B cell (primary cell): ENCODE results near the gene HOOK2. TPM values are rescaled to one million over a fixed set of nuclear protein-coding genes. Genes with fewer than 3 reads are reported as not detected.

ENCODE experiments used
- ATAC-seq: fragments of 200-7000 bp; cut with Tn5 transposase; one replicate; pipeline ENCODE4 v1.10.0; 2021; ENCODE audit warnings: low read depth, mild to moderate bottlenecking, moderate number of reproducible peaks, moderate library complexity
- CTCF ChIA-PET: fragments of 350-600 bp; sonication (Branson Sonifier 250); formaldehyde crosslinking; loops from one replicate; lab custom pipeline; 2021; ENCODE audit warnings: antibody characterized with exemption, inconsistent platforms; lab: Charles Lee
- POLR2A ChIA-PET: fragments of 350-600 bp; sonication (Branson Sonifier 250); formaldehyde crosslinking; loops from one replicate; lab custom pipeline; 2021; ENCODE audit warnings: antibody characterized with exemption; lab: Charles Lee
- DNase-seq: peaks from one replicate; pipeline ENCODE4 v3.0.0; 2013
- H2AFZ ChIP-seq: 2 replicates; pipeline ENCODE4 v1.6.1; 2012; ENCODE audit warnings: mild to moderate bottlenecking, low read depth, low read length; ENCODE audit not compliant: insufficient read depth, poor library complexity, severe bottlenecking
- H3K27ac ChIP-seq, 2 donors: 1 replicate in 1 of 2; 2 replicates in 1 of 2; pipeline ENCODE4 v1.5.1; 2012 to 2013; ENCODE audit warnings: low read length in 2 of 2, mild to moderate bottlenecking in 2 of 2, moderate library complexity in 1 of 2
- H3K27me3 ChIP-seq, 4 experiments: fragments of 200-600 bp in 1 of 4; sonication (generic) in 1 of 4; replicated peaks in 1 of 4; 1 replicate in 2 of 4; 2 replicates in 2 of 4; pipeline versions ENCODE4 v1.6.1 to v1.7.0; 2013 to 2016; ENCODE audit warnings: low read length in 3 of 4, mild to moderate bottlenecking in 2 of 4, mixed read lengths in 1 of 4, moderate library complexity in 1 of 4; ENCODE audit not compliant: insufficient read depth in 4 of 4, control insufficient read depth in 3 of 4; ENCODE audit errors: control extremely low read depth in 1 of 4
- H3K36me3 ChIP-seq, 2 experiments: replicated peaks in 1 of 2; 1 replicate in 1 of 2; 2 replicates in 1 of 2; pipeline versions ENCODE4 v1.6.1 to v1.7.1; 2013; ENCODE audit warnings: low read length in 1 of 2; ENCODE audit not compliant: insufficient read depth in 2 of 2, control insufficient read depth in 1 of 2; ENCODE audit errors: control extremely low read depth in 1 of 2, extremely low read depth in 1 of 2
- H3K4me1 ChIP-seq, 2 donors: fragments of 200-600 bp in 1 of 2; sonication (generic) in 1 of 2; 1 replicate in 1 of 2; 2 replicates in 1 of 2; pipeline versions ENCODE4 v1.5.1 to v1.6.1; 2013 to 2017; ENCODE audit warnings: low read length in 2 of 2; ENCODE audit not compliant: control insufficient read depth in 2 of 2, insufficient read depth in 2 of 2
- H3K4me2 ChIP-seq: replicated peaks from 2 replicates; pipeline ENCODE3; 2012; ENCODE audit warnings: mild to moderate bottlenecking, low read depth, low read length; ENCODE audit not compliant: poor library complexity, severe bottlenecking
- H3K4me3 ChIP-seq, 5 experiments: fragments of 200-600 bp in 1 of 5; sonication (generic) in 1 of 5; 1 replicate in 3 of 5; 2 replicates in 2 of 5; pipeline versions ENCODE4 v1.5.1 to v1.7.0; 2011 to 2016; ENCODE audit warnings: low read length in 4 of 5, mild to moderate bottlenecking in 4 of 5, low read depth in 2 of 5, control low read depth in 1 of 5, moderate library complexity in 1 of 5; ENCODE audit not compliant: insufficient read depth in 1 of 5; ENCODE audit errors: control extremely low read depth in 1 of 5, extremely low read depth in 1 of 5
- H3K79me2 ChIP-seq: fragments of 200-600 bp; sonication (generic); one replicate; pipeline ENCODE4 v1.6.0; 2016; ENCODE audit warnings: low read length; ENCODE audit not compliant: control insufficient read depth, insufficient read depth
- H3K9ac ChIP-seq: fragments of 200-600 bp; sonication (generic); 2 replicates; pipeline ENCODE4 v1.6.1; 2017; ENCODE audit warnings: mild to moderate bottlenecking, low read length, moderate library complexity
- H3K9me3 ChIP-seq, 3 donors: one replicate each; pipeline versions ENCODE4 v1.6.1 to v1.7.1; 2013; ENCODE audit warnings: low read length in 2 of 3; ENCODE audit not compliant: control insufficient read depth in 2 of 3, insufficient read depth in 1 of 3; ENCODE audit errors: control extremely low read depth in 1 of 3
- H4K20me1 ChIP-seq: 2 replicates; pipeline ENCODE4 v1.6.0; 2012; ENCODE audit warnings: mild to moderate bottlenecking, low read length; ENCODE audit not compliant: insufficient read depth, control insufficient read depth, poor library complexity, severe bottlenecking
- H3K27ac Mint-ChIP-seq: one replicate; pipeline ENCODE4 v1.8.0; 2021; ENCODE audit warnings: mixed read lengths
- H3K27me3 Mint-ChIP-seq: one replicate; pipeline ENCODE4 v1.8.0; 2021; ENCODE audit warnings: mixed read lengths
- H3K4me1 Mint-ChIP-seq: one replicate; pipeline ENCODE4 v1.8.0; 2021; ENCODE audit warnings: mixed read lengths
- H3K4me3 Mint-ChIP-seq: one replicate; pipeline ENCODE4 v1.8.0; 2021; ENCODE audit warnings: mixed read lengths
- H3K9me3 Mint-ChIP-seq: one replicate; pipeline ENCODE4 v1.8.0; 2022; ENCODE audit warnings: mixed read lengths; ENCODE audit not compliant: insufficient read depth
- EZH2 ChIP-seq: IDR thresholded peaks from 2 replicates; pipeline ENCODE4 v1.6.1; 2012; ENCODE audit warnings: borderline replicate concordance, low read depth, mild to moderate bottlenecking, moderate library complexity, low read length; ENCODE audit not compliant: insufficient read depth, poor library complexity, severe bottlenecking
- WGBS: methylation state at CpG from one replicate; pipeline ENCODE4 v1.1.5; 2013; ENCODE audit warnings: missing lambda C conversion rate; ENCODE audit not compliant: insufficient coverage; 5-methylcytosine and 5-hydroxymethylcytosine counted together
- intact Hi-C: fragments of 100-400 bp; cut with micrococcal nuclease; formaldehyde crosslinking; loops from one replicate; pipeline ENCODE4 v1.10.0; 2022
- polyA plus RNA-seq: library from polyadenylated mRNA; depleted of rRNA; stranded (reverse); fragments of >200 nt; gene quantifications from 2 replicates; pipeline ENCODE4 v1.2.3, GENCODE V29; 2012
- total RNA-seq, 2 donors: library from RNA; stranded (reverse); fragments of 120-200 nt in 1 of 2; gene quantifications; 1 replicate in 1 of 2; 2 replicates in 1 of 2; pipeline versions ENCODE4 v1.2.3 to v1.2.4, GENCODE V29; 2013 to 2022
- TF ChIP-seq, protein P1 (sequence below): fragments of 200-600 bp; IDR thresholded peaks from one replicate; pipeline ENCODE4 v1.8.0; 2022; ENCODE audit warnings: antibody characterized with exemption, mild to moderate bottlenecking

The HOOK2 gene
- total and polyA plus RNA-seq, 2 donors (not counting 1 experiment from before 2014, with no cell fraction given): 30.3 to 33.4 TPM

DNA sequence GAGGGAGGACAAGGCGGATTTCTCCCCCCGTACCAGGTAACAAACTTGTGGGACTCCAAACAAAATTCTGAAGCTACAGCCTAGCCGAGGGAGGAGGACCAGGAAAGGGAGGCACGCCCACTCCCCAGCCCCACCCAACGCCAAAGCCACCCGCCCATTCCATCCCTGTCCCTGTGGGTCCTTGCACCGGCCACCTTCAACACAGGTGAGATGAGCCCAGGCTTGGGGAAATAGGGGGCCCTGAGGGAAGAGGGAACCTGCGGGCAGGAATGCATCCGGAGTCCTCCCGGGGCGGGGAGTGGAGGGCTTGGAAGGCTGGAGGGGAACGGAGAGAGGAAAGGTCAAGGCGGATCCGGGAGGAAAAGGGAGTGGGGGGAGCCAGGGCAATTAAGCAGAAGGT, 23.7 kb downstream of the HOOK2 start, which contains the start of gene BEST2:
BEST2 (plus strand) TSS at position 157 of the 400 bp plus-strand sequence. CDS start 802 bp downstream, outside the sequence.
- ATAC-seq: no peak
- no peak within 1 kb of the TSS for H2AFZ ChIP-seq
- H3K4me2 ChIP-seq: no peak within 1 kb of the TSS
- no peak within 1 kb of the TSS for H3K4me3 ChIP-seq
- 68% methylated on average over 10 of the region's 14 CpGs for WGBS
- no peak for TF ChIP-seq EZH2
- TF ChIP-seq, protein P1, sequence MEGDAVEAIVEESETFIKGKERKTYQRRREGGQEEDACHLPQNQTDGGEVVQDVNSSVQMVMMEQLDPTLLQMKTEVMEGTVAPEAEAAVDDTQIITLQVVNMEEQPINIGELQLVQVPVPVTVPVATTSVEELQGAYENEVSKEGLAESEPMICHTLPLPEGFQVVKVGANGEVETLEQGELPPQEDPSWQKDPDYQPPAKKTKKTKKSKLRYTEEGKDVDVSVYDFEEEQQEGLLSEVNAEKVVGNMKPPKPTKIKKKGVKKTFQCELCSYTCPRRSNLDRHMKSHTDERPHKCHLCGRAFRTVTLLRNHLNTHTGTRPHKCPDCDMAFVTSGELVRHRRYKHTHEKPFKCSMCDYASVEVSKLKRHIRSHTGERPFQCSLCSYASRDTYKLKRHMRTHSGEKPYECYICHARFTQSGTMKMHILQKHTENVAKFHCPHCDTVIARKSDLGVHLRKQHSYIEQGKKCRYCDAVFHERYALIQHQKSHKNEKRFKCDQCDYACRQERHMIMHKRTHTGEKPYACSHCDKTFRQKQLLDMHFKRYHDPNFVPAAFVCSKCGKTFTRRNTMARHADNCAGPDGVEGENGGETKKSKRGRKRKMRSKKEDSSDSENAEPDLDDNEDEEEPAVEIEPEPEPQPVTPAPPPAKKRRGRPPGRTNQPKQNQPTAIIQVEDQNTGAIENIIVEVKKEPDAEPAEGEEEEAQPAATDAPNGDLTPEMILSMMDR: no peak
- H3K9ac ChIP-seq: no peak within 1 kb of the TSS
- intact Hi-C loops: no loop called here
- H3K9me3 ChIP-seq: peaks cover 0 to 15% (median 5%) of the 10 kb centered on the region in 3 donors
- H3K4me1 ChIP-seq: peaks cover 5 to 7% of the 10 kb centered on the region in 2 donors
- Mint-ChIP-seq H3K9me3 (peaks cover 4% of the 10 kb centered on the region), H3K27ac (no peak within 1 kb of the TSS), H3K27me3 (peaks cover 33% of the 10 kb centered on the region), H3K4me1 (peaks cover 4% of the 10 kb centered on the region), H3K4me3 (no peak within 1 kb of the TSS)
- peaks cover 0 to 29% (median 4%) of the 10 kb centered on the region in 4 experiments for H3K27me3 ChIP-seq
- no peak for DNase-seq
- ChIA-PET CTCF (interaction anchor here (2.9 to 21.3 kb wide), 2 partner anchors 10 to 97 kb away, joined by 13 to 353 read pairs; no protein-coding TSS in a partner anchor), POLR2A (no interaction called here)
- H4K20me1 ChIP-seq: no peaks in the 10 kb centered on the region
- H3K79me2 ChIP-seq: no peaks in the 10 kb centered on the region
- H3K27ac ChIP-seq: no peak within 1 kb of the TSS
- H3K36me3 ChIP-seq: peaks cover 0 to 13% of the 10 kb centered on the region in 2 experiments

DNA sequence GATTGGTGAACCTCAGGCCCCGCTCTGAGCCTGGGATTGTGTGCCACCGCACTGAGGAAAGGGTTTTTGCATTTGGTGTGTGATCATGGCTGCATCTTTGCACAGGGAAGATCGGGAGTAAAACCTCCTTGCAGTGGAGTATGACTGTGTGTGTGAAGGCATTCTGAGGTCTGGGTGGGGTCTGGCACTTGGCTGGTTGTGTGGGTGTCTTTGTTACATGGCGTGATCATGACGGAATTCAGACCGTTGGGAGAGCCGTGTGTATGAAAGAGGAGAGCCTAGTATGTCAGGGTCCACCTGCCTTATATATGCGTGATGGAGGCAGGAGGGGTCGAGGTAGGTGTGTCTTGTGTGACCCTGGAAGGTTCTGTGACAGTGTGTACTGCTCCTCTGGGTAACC, 24.5 kb downstream of the HOOK2 start:
- no peak overlapping the region for H3K9ac ChIP-seq
- Mint-ChIP-seq H3K9me3 (peaks cover 4% of the 10 kb centered on the region), H3K4me1 (peaks cover 4% of the 10 kb centered on the region), H3K27ac (no peak overlapping the region), H3K4me3 (no peak overlapping the region), H3K27me3 (peaks cover 29% of the 10 kb centered on the region)
- ATAC-seq (no peak), DNase-seq (no peak)
- POLR2A ChIA-PET: no interaction called here
- TF ChIP-seq, protein P1: no peak
- TF ChIP-seq EZH2: no peak
- H3K4me2 ChIP-seq: no peak overlapping the region
- peaks cover 0 to 15% of the 10 kb centered on the region in 2 experiments for H3K36me3 ChIP-seq
- CTCF ChIA-PET: interaction anchor here (2.9 to 21.3 kb wide), 2 partner anchors 11 to 98 kb away, joined by 13 to 353 read pairs; no protein-coding TSS in a partner anchor
- no peak overlapping the region for H3K27ac ChIP-seq
- H3K27me3 ChIP-seq: peaks cover 0 to 22% (median 2%) of the 10 kb centered on the region in 4 experiments
- H4K20me1 ChIP-seq: no peaks in the 10 kb centered on the region
- peaks cover 0 to 15% (median 5%) of the 10 kb centered on the region in 3 donors for H3K9me3 ChIP-seq
- no peak overlapping the region for H2AFZ ChIP-seq
- WGBS: 76% methylated on average over 9 of the region's 9 CpGs
- H3K79me2 ChIP-seq: no peaks in the 10 kb centered on the region
- H3K4me3 ChIP-seq: no peak overlapping the region
- intact Hi-C loops: no loop called here
- H3K4me1 ChIP-seq: peaks cover 5 to 7% of the 10 kb centered on the region in 2 donors
